Fibroblast of peridontal ligament (primary cell): ENCODE results near the gene CHAD.
"Not testable (repeated sequence)": the region's sequence is repeated elsewhere in the genome, so short reads cannot be mapped to it uniquely, and the experiment has no call there.

Experiments
- DNase-seq: peaks from one replicate; pipeline ENCODE4 v3.0.0-alpha.2; 2010; ENCODE audit errors: extremely low read depth

CHAD gene

GRCh38 chr17:50457621-50458020 lies 11.1 kb downstream of the CHAD start:
- no peak for DNase-seq

GRCh38 chr17:50453901-50454300 lies 14.8 kb downstream of the CHAD start:
- DNase-seq = no peak

- peak; percentile 24 for DNase-seq
These were observed 15.9 kb downstream of the CHAD start for GRCh38 chr17:50452630-50453300.

GRCh38 chr17:50451943-50452629 lies 16.6 kb downstream of the CHAD start:
- no peak for DNase-seq

- no peak for DNase-seq
These were observed 20.0 kb downstream of the CHAD start for GRCh38 chr17:50448643-50449042.

GRCh38 chr17:50447870-50448595 lies 20.6 kb downstream of the CHAD start:
- no peak for DNase-seq

- DNase-seq = peak; percentile 9
These were observed 22.9 kb downstream of the CHAD start for GRCh38 chr17:50445730-50446325.

GRCh38 chr17:50444841-50445715 lies 23.6 kb downstream of the CHAD start:
- DNase-seq = no peak

- DNase-seq = peak; percentile 49
These were observed 25.1 kb downstream of the CHAD start for GRCh38 chr17:50443505-50443974.

GRCh38 chr17:50440838-50441829 lies 27.5 kb downstream of the CHAD start:
- DNase-seq = no peak

- no peak for DNase-seq
These were observed 28.4 kb downstream of the CHAD start for GRCh38 chr17:50440172-50440837.

GRCh38 chr17:50439008-50439407 lies 29.7 kb downstream of the CHAD start:
- DNase-seq = no peak

- no peak for DNase-seq
These were observed 31.3 kb downstream of the CHAD start for GRCh38 chr17:50437409-50437808.

- DNase-seq = no peak
These were observed 36.4 kb downstream of the CHAD start for GRCh38 chr17:50432125-50432762.

- DNase-seq = no peak
These were observed 37.7 kb downstream of the CHAD start for GRCh38 chr17:50430821-50431618.

- DNase-seq = no peak
These were observed 38.9 kb downstream of the CHAD start for GRCh38 chr17:50429793-50430192.

- no peak for DNase-seq
These were observed 39.8 kb downstream of the CHAD start for GRCh38 chr17:50428831-50429424.

- not testable (repeated sequence) for DNase-seq
These were observed 40.6 kb downstream of the CHAD start for GRCh38 chr17:50428126-50428525.
